SK-N-SH (cell line): ENCODE measurements around the gene SUFU. TPM values are rescaled to one million over a fixed set of nuclear protein-coding genes. Genes with fewer than 3 reads are reported as not detected.

Experiments used
- CTCF ChIA-PET: fragments of 300-600, 350-600 bp; formaldehyde crosslinking; extraction: SDS; loops from one replicate; lab custom pipeline; 2021; lab: Yijun Ruan, JAX
- POLR2A ChIA-PET: fragments of 350-600 bp; sonication (Branson Sonifier 250); formaldehyde crosslinking; extraction: SDS; loops from one replicate; lab custom pipeline; 2020; ENCODE audit warnings: antibody characterized with exemption, inconsistent platforms; lab: Yijun Ruan, JAX
- DNase-seq: peaks from one replicate; pipeline ENCODE4 v3.0.0; 2012
- H2AFZ ChIP-seq: fragments of 200-600 bp; sonication (generic); 2 replicates; pipeline ENCODE4 v1.8.1; 2016; ENCODE audit warnings: antibody characterized with exemption, mild to moderate bottlenecking, low read depth
- H3F3A ChIP-seq: fragments of 200-600 bp; sonication (generic); replicated peaks from 2 replicates; pipeline ENCODE3; 2016; ENCODE audit warnings: antibody characterized with exemption, mild to moderate bottlenecking; ENCODE audit not compliant: insufficient read depth
- H3K27ac ChIP-seq, 2 experiments: fragments of 200-500 bp in 1 of 2; fragments of 200-600 bp in 1 of 2; sonication (Bioruptor generic) in 1 of 2; sonication (generic), shearing (Covaris generic) in 1 of 2; 2 replicates each; pipeline versions ENCODE4 v1.5.1 to v1.6.1; 2014 to 2016; ENCODE audit warnings: low read depth in 2 of 2, inconsistent platforms in 1 of 2, low read length in 1 of 2, mild to moderate bottlenecking in 1 of 2, mixed read lengths in 1 of 2
- H3K27me3 ChIP-seq: fragments of 200-600 bp; sonication (generic), shearing (Covaris generic); 2 replicates; pipeline ENCODE4 v1.6.1; 2016; ENCODE audit warnings: mixed run types; ENCODE audit not compliant: insufficient read depth
- H3K36me3 ChIP-seq, 2 experiments: fragments of 200-500 bp in 1 of 2; fragments of 200-600 bp in 1 of 2; sonication (Bioruptor generic) in 1 of 2; sonication (generic) in 1 of 2; replicated peaks in 1 of 2; 2 replicates each; pipeline versions ENCODE3 to v1.5.1; 2014 to 2016; ENCODE audit warnings: low read length in 1 of 2, mild to moderate bottlenecking in 1 of 2; ENCODE audit not compliant: insufficient read depth in 2 of 2, control insufficient read depth in 1 of 2
- H3K4me1 ChIP-seq, 2 experiments: fragments of 200-500 bp in 1 of 2; fragments of 200-600 bp in 1 of 2; sonication (Bioruptor generic) in 1 of 2; sonication (generic), shearing (Covaris generic) in 1 of 2; 2 replicates each; pipeline versions ENCODE4 v1.5.1 to v1.6.1; 2014 to 2016; ENCODE audit warnings: low read depth in 1 of 2, low read length in 1 of 2, mixed run types in 1 of 2; ENCODE audit not compliant: insufficient read depth in 2 of 2, control insufficient read depth in 1 of 2
- H3K4me2 ChIP-seq: fragments of 200-600 bp; sonication (generic), shearing (Covaris generic); 2 replicates; pipeline ENCODE4 v1.6.1; 2017; ENCODE audit warnings: mixed run types
- H3K4me3 ChIP-seq, 2 experiments: fragments of 200-500 bp in 1 of 2; fragments of 200-600 bp in 1 of 2; sonication (Bioruptor generic) in 1 of 2; sonication (generic), shearing (Covaris generic) in 1 of 2; 2 replicates each; pipeline versions ENCODE4 v1.5.1 to v1.8.1; 2014 to 2016; ENCODE audit warnings: low read depth in 2 of 2, inconsistent platforms in 1 of 2, low read length in 1 of 2, mild to moderate bottlenecking in 1 of 2, mixed read lengths in 1 of 2, moderate library complexity in 1 of 2
- H3K79me2 ChIP-seq: fragments of 200-600 bp; sonication (generic); 2 replicates; pipeline ENCODE4 v1.8.1; 2017; ENCODE audit warnings: mild to moderate bottlenecking; ENCODE audit not compliant: insufficient read depth
- H3K9ac ChIP-seq: fragments of 200-600 bp; sonication (generic); 2 replicates; pipeline ENCODE4 v1.6.1; 2017; ENCODE audit warnings: mixed run types
- H3K9me2 ChIP-seq: fragments of 200-600 bp; sonication (generic); 2 replicates; pipeline ENCODE4 v1.6.1; 2017; ENCODE audit warnings: mixed run types
- H3K9me3 ChIP-seq: fragments of 200-600 bp; sonication (generic); 2 replicates; pipeline ENCODE4 v1.6.1; 2017; ENCODE audit warnings: mixed run types, mild to moderate bottlenecking, moderate library complexity
- H4K20me1 ChIP-seq: fragments of 200-600 bp; sonication (generic); 2 replicates; pipeline ENCODE4 v1.6.1; 2017; ENCODE audit warnings: mild to moderate bottlenecking, mixed run types; ENCODE audit not compliant: insufficient read depth
- CHD2 ChIP-seq: fragments of 150-350 bp; IDR thresholded peaks from 2 replicates; pipeline ENCODE4 v1.6.1; 2018; ENCODE audit warnings: low read length; ENCODE audit not compliant: partially characterized antibody
- ELF1 ChIP-seq: IDR thresholded peaks from 2 replicates; pipeline ENCODE4 v1.4.0; 2012
- EP300 ChIP-seq, 2 experiments: IDR thresholded peaks; 2 replicates each; pipeline versions ENCODE4 v1.4.0 to v1.6.1; 2012; ENCODE audit warnings: borderline replicate concordance in 1 of 2, low read depth in 1 of 2, low read length in 1 of 2
- EZH2phosphoT487 ChIP-seq: fragments of 200-600 bp; sonication (generic); IDR thresholded peaks from 2 replicates; pipeline ENCODE4 v1.6.1; 2017; ENCODE audit warnings: low read depth, mixed run types, mild to moderate bottlenecking, antibody characterized with exemption, moderate library complexity, borderline replicate concordance
- FOXJ3 ChIP-seq: sonication (generic); formaldehyde crosslinking; IDR thresholded peaks from 2 replicates; pipeline ENCODE4 v1.5.1; 2020; ENCODE audit warnings: mild to moderate bottlenecking, missing genetic modification reagents
- GATA2 ChIP-seq: sonication (generic); formaldehyde crosslinking; IDR thresholded peaks from 2 replicates; pipeline ENCODE4 v1.5.0; 2020; ENCODE audit warnings: mild to moderate bottlenecking, missing genetic modification reagents
- MEF2A ChIP-seq: IDR thresholded peaks from 2 replicates; pipeline ENCODE4 v1.4.0; 2012; ENCODE audit warnings: low read depth, borderline replicate concordance
- NFIC ChIP-seq: IDR thresholded peaks from 2 replicates; pipeline ENCODE4 v1.4.0; 2012; ENCODE audit warnings: borderline replicate concordance
- RFX5 ChIP-seq: IDR thresholded peaks from 2 replicates; pipeline ENCODE4 v1.6.1; 2012; ENCODE audit warnings: mild to moderate bottlenecking, improper control_type of control experiment, low read length
- RXRA ChIP-seq: IDR thresholded peaks from 2 replicates; pipeline ENCODE4 v1.4.0; 2012; ENCODE audit warnings: low read depth, mild to moderate bottlenecking, borderline replicate concordance
- TAF1 ChIP-seq: IDR thresholded peaks from 2 replicates; pipeline ENCODE4 v1.6.1; 2012; ENCODE audit warnings: low read depth, mild to moderate bottlenecking, low read length, moderate library complexity, borderline replicate concordance
- TEAD4 ChIP-seq: IDR thresholded peaks from 2 replicates; pipeline ENCODE4 v1.4.0; 2012; ENCODE audit warnings: mild to moderate bottlenecking, borderline replicate concordance; ENCODE audit not compliant: insufficient read depth
- YY1 ChIP-seq: IDR thresholded peaks from 2 replicates; pipeline ENCODE4 v1.4.0; 2012; ENCODE audit warnings: low read depth, mild to moderate bottlenecking
- WGBS: methylation state at CpG from one replicate; pipeline ENCODE4 v1.1.6; 2017; ENCODE audit warnings: low lambda C conversion rate; 5-methylcytosine and 5-hydroxymethylcytosine counted together
- polyA plus RNA-seq, 3 experiments: library from polyadenylated mRNA; depleted of rRNA; stranded (reverse); fragments of >200 nt; gene quantifications; 2 replicates each; pipeline ENCODE4 v1.2.3, GENCODE V29; 2012
- TF ChIP-seq, protein P1 (sequence below): IDR thresholded peaks from 2 replicates; pipeline ENCODE4 v1.4.0; 2012; ENCODE audit warnings: low read depth, borderline replicate concordance
- TF ChIP-seq, protein P2 (sequence below): IDR thresholded peaks from 2 replicates; pipeline ENCODE4; 2012
- TF ChIP-seq, protein P3 (sequence below): IDR thresholded peaks from 2 replicates; pipeline ENCODE4 v1.4.0; 2012; ENCODE audit warnings: low read depth, borderline replicate concordance
- TF ChIP-seq, protein P4 (sequence below): fragments of 150-350 bp; IDR thresholded peaks from 2 replicates; pipeline ENCODE4 v1.6.1; 2017; ENCODE audit warnings: antibody characterized with exemption, low read length, low read depth, borderline replicate concordance
- TF ChIP-seq, protein P5 (sequence below): IDR thresholded peaks from 2 replicates; pipeline ENCODE4 v1.4.0; 2012; ENCODE audit warnings: low read depth
- TF ChIP-seq, protein P6 (sequence below): IDR thresholded peaks from 2 replicates; pipeline ENCODE4 v1.6.1; 2012; ENCODE audit warnings: mild to moderate bottlenecking, low read depth, low read length, moderate library complexity

Gene SUFU
- polyA plus RNA-seq, 1 of the 3 experiments (the other 2 are of a cell fraction): 5.7 TPM

DNA sequence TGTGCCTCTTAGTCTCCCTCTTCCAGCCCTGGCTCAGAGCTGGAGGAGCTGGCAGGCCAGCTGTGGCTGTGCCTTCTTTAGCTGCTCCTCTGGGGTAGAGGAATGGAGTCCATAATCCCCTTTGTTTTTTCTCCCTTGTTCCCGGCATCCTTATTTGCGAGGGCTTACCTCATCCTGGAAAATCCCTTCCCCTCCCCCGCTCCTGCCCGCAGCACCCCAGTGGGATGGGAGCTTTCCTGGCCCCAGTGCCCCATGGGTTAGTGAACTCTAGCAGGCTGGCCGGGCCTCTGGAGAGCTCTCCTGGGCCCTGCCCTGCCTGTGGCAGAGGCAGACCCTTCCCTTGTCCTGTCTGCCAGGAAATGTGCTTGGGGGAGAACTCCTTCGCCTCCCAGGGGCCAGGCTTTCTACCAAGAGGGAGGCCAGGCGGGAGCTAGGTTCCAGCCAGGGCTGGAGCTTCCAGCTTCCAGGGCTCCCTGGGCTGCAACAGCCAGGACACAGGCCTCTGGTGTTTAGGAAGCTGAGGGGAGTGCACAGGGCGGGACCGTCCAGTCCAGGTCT is 124.0 kb downstream of the SUFU start (continued):
- TF ChIP-seq NFIC (peak; percentile 10; the same call in 1 of the 2 replicates), ELF1 (no peak), RXRA (no peak), CHD2 (no peak), RFX5 (no peak), EP300 (IDR thresholded peaks at IDR 0.05; ENCODE audit: borderline replicate concordance in 1 of 2, low read depth in 1 of 2, low read length in 1 of 2) (peak in 1 of 2 experiments; percentile 34; a peak in 2 of 4 replicates), MEF2A (no peak), TAF1 (peak; percentile 38; the same call in 1 of the 2 replicates), GATA2 (CRISPR knock-in tag) (no peak), EZH2phosphoT487 (no peak)
- TF ChIP-seq, protein P1, sequence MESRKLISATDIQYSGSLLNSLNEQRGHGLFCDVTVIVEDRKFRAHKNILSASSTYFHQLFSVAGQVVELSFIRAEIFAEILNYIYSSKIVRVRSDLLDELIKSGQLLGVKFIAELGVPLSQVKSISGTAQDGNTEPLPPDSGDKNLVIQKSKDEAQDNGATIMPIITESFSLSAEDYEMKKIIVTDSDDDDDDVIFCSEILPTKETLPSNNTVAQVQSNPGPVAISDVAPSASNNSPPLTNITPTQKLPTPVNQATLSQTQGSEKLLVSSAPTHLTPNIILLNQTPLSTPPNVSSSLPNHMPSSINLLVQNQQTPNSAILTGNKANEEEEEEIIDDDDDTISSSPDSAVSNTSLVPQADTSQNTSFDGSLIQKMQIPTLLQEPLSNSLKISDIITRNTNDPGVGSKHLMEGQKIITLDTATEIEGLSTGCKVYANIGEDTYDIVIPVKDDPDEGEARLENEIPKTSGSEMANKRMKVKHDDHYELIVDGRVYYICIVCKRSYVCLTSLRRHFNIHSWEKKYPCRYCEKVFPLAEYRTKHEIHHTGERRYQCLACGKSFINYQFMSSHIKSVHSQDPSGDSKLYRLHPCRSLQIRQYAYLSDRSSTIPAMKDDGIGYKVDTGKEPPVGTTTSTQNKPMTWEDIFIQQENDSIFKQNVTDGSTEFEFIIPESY: no peak

DNA sequence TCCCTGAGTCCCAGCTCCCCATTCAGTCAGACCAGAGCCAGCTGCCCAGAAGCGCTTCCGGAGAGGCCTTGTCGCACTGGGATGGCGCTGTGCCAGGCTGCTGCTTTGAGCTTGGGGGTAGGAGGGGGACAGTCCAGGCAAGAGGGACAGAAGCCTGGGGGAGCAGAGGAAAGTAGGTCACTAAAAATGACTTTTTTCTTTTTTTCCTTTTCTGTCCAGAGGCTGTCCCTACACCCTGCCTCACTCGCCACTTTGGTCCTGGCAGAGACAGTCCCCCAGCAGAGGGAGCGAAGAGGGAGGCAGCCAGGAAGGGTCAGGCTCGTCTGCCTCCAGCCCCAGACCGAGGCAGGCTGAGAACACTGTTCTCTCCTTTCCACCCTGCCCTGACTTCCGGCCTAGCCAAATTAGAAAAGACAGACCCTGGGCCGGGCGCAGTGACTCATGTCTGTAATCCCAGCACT is 124.7 kb downstream of the SUFU start:
- peak overlapping the region; percentile 68 for H3K4me2 ChIP-seq
- TF ChIP-seq, protein P2, sequence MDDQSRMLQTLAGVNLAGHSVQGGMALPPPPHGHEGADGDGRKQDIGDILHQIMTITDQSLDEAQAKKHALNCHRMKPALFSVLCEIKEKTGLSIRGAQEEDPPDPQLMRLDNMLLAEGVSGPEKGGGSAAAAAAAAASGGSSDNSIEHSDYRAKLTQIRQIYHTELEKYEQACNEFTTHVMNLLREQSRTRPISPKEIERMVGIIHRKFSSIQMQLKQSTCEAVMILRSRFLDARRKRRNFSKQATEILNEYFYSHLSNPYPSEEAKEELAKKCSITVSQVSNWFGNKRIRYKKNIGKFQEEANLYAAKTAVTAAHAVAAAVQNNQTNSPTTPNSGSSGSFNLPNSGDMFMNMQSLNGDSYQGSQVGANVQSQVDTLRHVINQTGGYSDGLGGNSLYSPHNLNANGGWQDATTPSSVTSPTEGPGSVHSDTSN: no peak
- TF ChIP-seq, protein P3, sequence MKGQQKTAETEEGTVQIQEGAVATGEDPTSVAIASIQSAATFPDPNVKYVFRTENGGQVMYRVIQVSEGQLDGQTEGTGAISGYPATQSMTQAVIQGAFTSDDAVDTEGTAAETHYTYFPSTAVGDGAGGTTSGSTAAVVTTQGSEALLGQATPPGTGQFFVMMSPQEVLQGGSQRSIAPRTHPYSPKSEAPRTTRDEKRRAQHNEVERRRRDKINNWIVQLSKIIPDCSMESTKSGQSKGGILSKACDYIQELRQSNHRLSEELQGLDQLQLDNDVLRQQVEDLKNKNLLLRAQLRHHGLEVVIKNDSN: no peak
- peak; percentile 83 for TF ChIP-seq FOXJ3 (CRISPR knock-in tag)
- no peak for TF ChIP-seq YY1
- TF ChIP-seq, protein P4, sequence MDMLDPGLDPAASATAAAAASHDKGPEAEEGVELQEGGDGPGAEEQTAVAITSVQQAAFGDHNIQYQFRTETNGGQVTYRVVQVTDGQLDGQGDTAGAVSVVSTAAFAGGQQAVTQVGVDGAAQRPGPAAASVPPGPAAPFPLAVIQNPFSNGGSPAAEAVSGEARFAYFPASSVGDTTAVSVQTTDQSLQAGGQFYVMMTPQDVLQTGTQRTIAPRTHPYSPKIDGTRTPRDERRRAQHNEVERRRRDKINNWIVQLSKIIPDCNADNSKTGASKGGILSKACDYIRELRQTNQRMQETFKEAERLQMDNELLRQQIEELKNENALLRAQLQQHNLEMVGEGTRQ: no peak
- TF ChIP-seq ELF1: no peak
- TF ChIP-seq, protein P5, sequence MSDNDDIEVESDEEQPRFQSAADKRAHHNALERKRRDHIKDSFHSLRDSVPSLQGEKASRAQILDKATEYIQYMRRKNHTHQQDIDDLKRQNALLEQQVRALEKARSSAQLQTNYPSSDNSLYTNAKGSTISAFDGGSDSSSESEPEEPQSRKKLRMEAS: no peak
- TF ChIP-seq TEAD4: no peak
- TF ChIP-seq, protein P6, sequence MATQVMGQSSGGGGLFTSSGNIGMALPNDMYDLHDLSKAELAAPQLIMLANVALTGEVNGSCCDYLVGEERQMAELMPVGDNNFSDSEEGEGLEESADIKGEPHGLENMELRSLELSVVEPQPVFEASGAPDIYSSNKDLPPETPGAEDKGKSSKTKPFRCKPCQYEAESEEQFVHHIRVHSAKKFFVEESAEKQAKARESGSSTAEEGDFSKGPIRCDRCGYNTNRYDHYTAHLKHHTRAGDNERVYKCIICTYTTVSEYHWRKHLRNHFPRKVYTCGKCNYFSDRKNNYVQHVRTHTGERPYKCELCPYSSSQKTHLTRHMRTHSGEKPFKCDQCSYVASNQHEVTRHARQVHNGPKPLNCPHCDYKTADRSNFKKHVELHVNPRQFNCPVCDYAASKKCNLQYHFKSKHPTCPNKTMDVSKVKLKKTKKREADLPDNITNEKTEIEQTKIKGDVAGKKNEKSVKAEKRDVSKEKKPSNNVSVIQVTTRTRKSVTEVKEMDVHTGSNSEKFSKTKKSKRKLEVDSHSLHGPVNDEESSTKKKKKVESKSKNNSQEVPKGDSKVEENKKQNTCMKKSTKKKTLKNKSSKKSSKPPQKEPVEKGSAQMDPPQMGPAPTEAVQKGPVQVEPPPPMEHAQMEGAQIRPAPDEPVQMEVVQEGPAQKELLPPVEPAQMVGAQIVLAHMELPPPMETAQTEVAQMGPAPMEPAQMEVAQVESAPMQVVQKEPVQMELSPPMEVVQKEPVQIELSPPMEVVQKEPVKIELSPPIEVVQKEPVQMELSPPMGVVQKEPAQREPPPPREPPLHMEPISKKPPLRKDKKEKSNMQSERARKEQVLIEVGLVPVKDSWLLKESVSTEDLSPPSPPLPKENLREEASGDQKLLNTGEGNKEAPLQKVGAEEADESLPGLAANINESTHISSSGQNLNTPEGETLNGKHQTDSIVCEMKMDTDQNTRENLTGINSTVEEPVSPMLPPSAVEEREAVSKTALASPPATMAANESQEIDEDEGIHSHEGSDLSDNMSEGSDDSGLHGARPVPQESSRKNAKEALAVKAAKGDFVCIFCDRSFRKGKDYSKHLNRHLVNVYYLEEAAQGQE: no peak
- TF ChIP-seq, protein P1: no peak

More for the DNA sequence above, 124.7 kb downstream of the SUFU start:
- H4K20me1 ChIP-seq: no peaks in the 10 kb centered on the region
- peak overlapping the region; percentile 91 to 99 for H3K27ac ChIP-seq
- peak overlapping the region; percentile 72 for H3K9ac ChIP-seq
- no peaks in the 10 kb centered on the region for H3K9me2 ChIP-seq
- peaks cover 46% of the 10 kb centered on the region for H3F3A ChIP-seq
- H3K79me2 ChIP-seq: no peaks in the 10 kb centered on the region
- 0 out of 2 replicates have a peak overlapping the region, but pooled peaks have one; percentile 67 for H2AFZ ChIP-seq
- peaks cover 61 to 93% of the 10 kb centered on the region in 2 experiments for H3K4me1 ChIP-seq
- peaks cover 0 to 3% of the 10 kb centered on the region in 2 experiments for H3K36me3 ChIP-seq
- no peaks in the 10 kb centered on the region for H3K9me3 ChIP-seq
- POLR2A ChIA-PET: interaction anchor here (0.8 to 4.0 kb wide), 7 partner anchors 10 to 113 kb away, joined by 3 to 34 read pairs (median 5); partner anchors contain the start of gene TRIM8
- WGBS: 21% methylated on average over 11 of the region's 11 CpGs
- CTCF ChIA-PET: interaction anchor here (0.6 to 2.9 kb wide), 8 partner anchors 14 to 229 kb away, joined by 3 to 18 read pairs (median 4); partner anchors contain the start of gene TRIM8
- peak; percentile 89 for DNase-seq
- H3K4me3 ChIP-seq: no peak overlapping the region
- no peaks in the 10 kb centered on the region for H3K27me3 ChIP-seq
